IMR-90 (cell line): ENCODE results near the gene ITPR2. TPM values are rescaled to one million over a fixed set of nuclear protein-coding genes. Genes with fewer than 3 reads are reported as not detected.

ENCODE experiments used
- ATAC-seq: fragments of 200-7000 bp; cut with Tn5 transposase; 2 replicates; pipeline ENCODE4 v1.9.1; 2020; ENCODE audit warnings: low read depth, mild to moderate bottlenecking, moderate library complexity
- BruUV-seq: library from RNA; stranded (reverse); fragments of 400-500 nt; replicated peaks from 2 replicates; lab custom pipeline; 2021; lab: Mats Ljungman, UMichigan
- CTCF ChIA-PET: fragments of 300-600 bp; formaldehyde crosslinking; extraction: SDS; loops from one replicate; lab custom pipeline; 2021; ENCODE audit warnings: antibody characterized with exemption; lab: Yijun Ruan, JAX
- POLR2A ChIA-PET: fragments of 300-600 bp; sonication (Branson Sonifier 250); formaldehyde crosslinking; loops from one replicate; lab custom pipeline; 2022; ENCODE audit warnings: antibody characterized with exemption; ENCODE audit not compliant: unreplicated experiment; lab: Charles Lee
- DNase-seq: peaks from one replicate; pipeline ENCODE4 v3.0.0; 2013
- H2AFZ ChIP-seq: replicated peaks from 2 replicates; pipeline ENCODE3; 2013; ENCODE audit warnings: low read length, mild to moderate bottlenecking; ENCODE audit not compliant: poor library complexity
- H2AK5ac ChIP-seq: 2 replicates; pipeline ENCODE4 v1.6.1; 2013; ENCODE audit warnings: low read depth, low read length, inconsistent platforms
- H2AK9ac ChIP-seq: replicated peaks from 2 replicates; pipeline ENCODE3; 2013; ENCODE audit warnings: mild to moderate bottlenecking, low read depth, low read length, moderate library complexity; ENCODE audit not compliant: poor library complexity
- H2BK120ac ChIP-seq: 2 replicates; pipeline ENCODE4 v1.6.1; 2013; ENCODE audit warnings: low read depth, low read length, inconsistent platforms
- H2BK15ac ChIP-seq: 3 replicates; pipeline ENCODE4 v1.6.1; 2013; ENCODE audit warnings: low read depth, low read length, inconsistent platforms
- H2BK20ac ChIP-seq: 2 replicates; pipeline ENCODE4 v1.6.1; 2013; ENCODE audit warnings: low read depth, mild to moderate bottlenecking, inconsistent platforms, low read length, moderate library complexity
- H2BK5ac ChIP-seq: 2 replicates; pipeline ENCODE4 v1.6.1; 2013; ENCODE audit warnings: mild to moderate bottlenecking, low read depth, low read length, inconsistent platforms; ENCODE audit not compliant: poor library complexity, severe bottlenecking
- H3K14ac ChIP-seq: replicated peaks from 2 replicates; pipeline ENCODE4 v1.6.1; 2013; ENCODE audit warnings: low read depth, low read length, inconsistent platforms
- H3K18ac ChIP-seq: 2 replicates; pipeline ENCODE4 v1.6.1; 2013; ENCODE audit warnings: low read depth, low read length, control low read depth
- H3K23ac ChIP-seq: 2 replicates; pipeline ENCODE4 v1.6.1; 2013; ENCODE audit warnings: low read depth, low read length, inconsistent platforms
- H3K27ac ChIP-seq: 2 replicates; pipeline ENCODE4 v1.5.1; 2013; ENCODE audit warnings: mild to moderate bottlenecking, control low read depth, low read length; ENCODE audit not compliant: insufficient read depth
- H3K27me3 ChIP-seq: 2 replicates; pipeline ENCODE4 v1.6.1; 2013; ENCODE audit warnings: low read length; ENCODE audit not compliant: control insufficient read depth, insufficient read depth
- H3K36me3 ChIP-seq: 2 replicates; pipeline ENCODE4 v1.6.1; 2013; ENCODE audit warnings: low read length, mixed read lengths; ENCODE audit not compliant: control insufficient read depth, insufficient read depth
- H3K4ac ChIP-seq: 2 replicates; pipeline ENCODE4 v1.6.1; 2013; ENCODE audit warnings: low read depth, low read length, inconsistent platforms
- H3K4me1 ChIP-seq: 2 replicates; pipeline ENCODE4 v1.6.1; 2013; ENCODE audit warnings: low read length, mixed read lengths; ENCODE audit not compliant: control insufficient read depth, insufficient read depth
- H3K4me2 ChIP-seq: 2 replicates; pipeline ENCODE4 v1.6.1; 2013; ENCODE audit warnings: low read depth, mild to moderate bottlenecking, control low read depth, low read length, moderate library complexity
- H3K4me3 ChIP-seq: 2 replicates; pipeline ENCODE4 v1.5.1; 2013; ENCODE audit warnings: low read depth, mild to moderate bottlenecking, control low read depth, low read length, moderate library complexity; ENCODE audit not compliant: insufficient read depth
- H3K56ac ChIP-seq: 2 replicates; pipeline ENCODE4 v1.6.1; 2013; ENCODE audit warnings: low read length, inconsistent platforms; ENCODE audit not compliant: insufficient read depth; ENCODE audit errors: extremely low read depth
- H3K79me1 ChIP-seq, 2 experiments: 2 replicates each; pipeline ENCODE4 v1.6.1; 2013; ENCODE audit warnings: low read length in 2 of 2, inconsistent platforms in 1 of 2, low read depth in 1 of 2
- H3K9ac ChIP-seq: 2 replicates; pipeline ENCODE4 v1.6.1; 2013; ENCODE audit warnings: low read depth, low read length, control low read depth
- H3K9me1 ChIP-seq: 2 replicates; pipeline ENCODE4 v1.6.1; 2013; ENCODE audit warnings: low read length, inconsistent platforms; ENCODE audit not compliant: insufficient read depth
- H3K9me3 ChIP-seq: 2 replicates; pipeline ENCODE4 v1.6.1; 2013; ENCODE audit warnings: low read length; ENCODE audit not compliant: control insufficient read depth, insufficient read depth
- H4K20me1 ChIP-seq: 2 replicates; pipeline ENCODE4 v1.6.1; 2013; ENCODE audit warnings: low read length, inconsistent platforms; ENCODE audit not compliant: insufficient read depth
- H4K5ac ChIP-seq: 2 replicates; pipeline ENCODE4 v1.6.1; 2013; ENCODE audit warnings: mild to moderate bottlenecking, low read depth, low read length, control low read depth
- H4K8ac ChIP-seq, 2 experiments: 2 replicates each; pipeline ENCODE4 v1.6.1; 2013; ENCODE audit warnings: low read depth in 2 of 2, low read length in 2 of 2, control low read depth in 1 of 2, inconsistent platforms in 1 of 2
- H4K91ac ChIP-seq: 2 replicates; pipeline ENCODE4 v1.6.1; 2013; ENCODE audit warnings: low read depth, low read length, inconsistent platforms; ENCODE audit not compliant: insufficient read depth
- CEBPB ChIP-seq: IDR thresholded peaks from 2 replicates; pipeline ENCODE4 v1.6.1; 2012; ENCODE audit warnings: low read depth, low read length, improper control_type of control experiment
- CHD1 ChIP-seq: IDR thresholded peaks from 2 replicates; pipeline ENCODE4 v1.6.1; 2012; ENCODE audit warnings: low read depth, low read length, improper control_type of control experiment
- CTCF ChIP-seq: conservative IDR thresholded peaks from 2 replicates; pipeline ENCODE4 v1.5.1; 2012; ENCODE audit warnings: mild to moderate bottlenecking, low read depth, low read length, improper control_type of control experiment
- FOS ChIP-seq: fragments of 150-350 bp; IDR thresholded peaks from 2 replicates; pipeline ENCODE4 v1.6.1; 2016; ENCODE audit warnings: low read depth, low read length
- MAZ ChIP-seq: IDR thresholded peaks from 2 replicates; pipeline ENCODE4 v1.6.1; 2012; ENCODE audit warnings: low read depth, mild to moderate bottlenecking, low read length, improper control_type of control experiment, moderate library complexity, borderline replicate concordance
- NFE2L2 ChIP-seq: fragments of 150-350 bp; IDR thresholded peaks from 2 replicates; pipeline ENCODE4 v1.6.1; 2016; ENCODE audit warnings: low read depth, mild to moderate bottlenecking, low read length
- POLR2A ChIP-seq: IDR thresholded peaks from 2 replicates; pipeline ENCODE4 v1.6.1; 2012; ENCODE audit warnings: mild to moderate bottlenecking, low read depth, low read length
- RAD21 ChIP-seq: IDR thresholded peaks from 2 replicates; pipeline ENCODE4 v1.6.1; 2012; ENCODE audit warnings: low read length, improper control_type of control experiment
- RFX5 ChIP-seq: IDR thresholded peaks from 2 replicates; pipeline ENCODE4 v1.8.0; 2012; ENCODE audit warnings: low read depth, mild to moderate bottlenecking, low read length, moderate library complexity
- SMC3 ChIP-seq: fragments of 150-350 bp; IDR thresholded peaks from 2 replicates; pipeline ENCODE4 v1.6.1; 2016; ENCODE audit warnings: low read depth, mild to moderate bottlenecking, antibody characterized with exemption, low read length, moderate library complexity
- USF2 ChIP-seq: fragments of 150-350 bp; IDR thresholded peaks from 2 replicates; pipeline ENCODE4 v1.6.1; 2017; ENCODE audit warnings: mild to moderate bottlenecking, antibody characterized with exemption, low read length, low read depth
- WGBS, 2 experiments: methylation state at CpG; one replicate each; pipeline versions ENCODE4 v1.1.5 to v1.1.7; 2013; ENCODE audit warnings: missing lambda C conversion rate in 2 of 2; ENCODE audit not compliant: insufficient read length in 1 of 2; ENCODE audit errors: extremely low coverage in 2 of 2; 5-methylcytosine and 5-hydroxymethylcytosine counted together
- dilution Hi-C: fragments of 300-500 bp; cut with HindIII; formaldehyde crosslinking; loops from one replicate; pipeline ENCODE4 v1.14.3; 2018; ENCODE audit warnings: low sequenced_read_pairs; ENCODE audit not compliant: unreplicated experiment
- in situ Hi-C: fragments of 300-500 bp; cut with MboI; formaldehyde crosslinking; loops from 3 replicates; pipeline ENCODE4 v1.14.3; 2019; ENCODE audit warnings: low sequenced_read_pairs, inconsistent platforms, mixed read lengths
- intact Hi-C: fragments of 100-400 bp; cut with micrococcal nuclease; formaldehyde crosslinking; loops from 2 replicates; pipeline ENCODE4 v1.10.0; 2022
- polyA plus RNA-seq, 3 experiments: library from polyadenylated mRNA; depleted of rRNA; stranded (reverse); fragments of >200 nt; gene quantifications; 2 replicates each; pipeline ENCODE4 v1.2.3, GENCODE V29; 2012; ENCODE audit warnings: low replicate concordance in 1 of 3
- total RNA-seq: library from RNA; depleted of rRNA; stranded (reverse); fragments of >200 nt; gene quantifications from 2 replicates; pipeline ENCODE4 v1.2.3, GENCODE V29; 2012

ITPR2 gene
- total and polyA plus RNA-seq, 2 of the 4 experiments (the other 2 are of a cell fraction), result 1.2 to 9.0 TPM

DNA sequence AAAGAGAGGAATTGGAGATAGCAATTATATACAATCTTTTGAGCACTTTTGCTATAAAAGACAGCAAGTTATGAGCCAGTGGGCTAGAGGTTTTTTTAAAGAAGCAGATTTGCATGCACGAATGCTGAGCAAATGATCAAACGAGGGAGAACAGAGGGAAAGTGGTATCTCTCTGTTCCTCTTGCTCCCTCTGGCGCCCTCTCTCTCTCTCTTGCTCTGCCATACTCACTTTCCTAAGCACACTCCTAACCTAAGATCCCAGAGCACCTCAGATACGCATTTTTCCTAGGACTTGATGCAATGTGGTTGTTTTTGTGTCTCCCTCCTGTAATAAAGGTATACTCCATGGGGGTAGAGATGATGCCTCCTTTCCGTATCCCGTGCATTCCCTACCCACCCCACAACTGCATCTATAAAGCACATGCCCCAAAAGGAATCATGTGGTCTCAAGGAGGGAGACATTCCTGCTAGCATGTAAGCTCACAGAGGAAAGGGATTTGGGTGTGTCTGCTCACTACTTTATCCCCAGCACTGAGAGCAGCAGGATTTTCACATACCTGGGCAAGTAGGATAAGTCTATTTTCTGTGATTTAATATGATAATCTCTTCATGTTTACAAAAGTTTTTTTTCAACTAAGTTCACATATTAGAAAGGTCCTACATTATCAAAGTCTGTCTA, 367.4 kb downstream of the ITPR2 start:
- Histone ChIP-seq H3K4me3 (no peak overlapping the region), H3K9me3 (no peaks in the 10 kb centered on the region), H3K9me1 (no peaks in the 10 kb centered on the region), H3K36me3 (no peaks in the 10 kb centered on the region), H3K56ac (no peak overlapping the region), H4K8ac (no peak overlapping the region), H3K79me1 (no peaks in the 10 kb centered on the region), H2BK5ac (no peak overlapping the region), H4K20me1 (no peaks in the 10 kb centered on the region), H4K5ac (no peak overlapping the region), H3K4me2 (no peak overlapping the region), H2AFZ (no peak overlapping the region), H2BK15ac (no peak overlapping the region), H4K91ac (no peak overlapping the region), H3K23ac (no peak overlapping the region), H3K18ac (no peak overlapping the region), H3K4me1 (no peaks in the 10 kb centered on the region), H3K14ac (no peak overlapping the region), H2AK5ac (no peak overlapping the region), H2BK120ac (no peak overlapping the region), H3K4ac (no peak overlapping the region), H3K9ac (no peak overlapping the region), H3K27me3 (no peaks in the 10 kb centered on the region), H3K27ac (no peak overlapping the region), H2BK20ac (no peak overlapping the region), H2AK9ac (no peak overlapping the region)
- no peak for ATAC-seq
- in situ Hi-C loops, result no loop called here
- DNase-seq, result no peak
- TF ChIP-seq CHD1, result no peak
- TF ChIP-seq POLR2A, result no peak
- no peak for TF ChIP-seq MAZ
- no peak for TF ChIP-seq CTCF
- no peak for TF ChIP-seq FOS
- no peak for TF ChIP-seq CEBPB
- TF ChIP-seq RAD21, result no peak
- TF ChIP-seq NFE2L2, result no peak
- no peak for TF ChIP-seq SMC3
- no peak for TF ChIP-seq USF2
- no peak for TF ChIP-seq RFX5
- dilution Hi-C loops, result no loop called here
- WGBS, 2 experiments, result no CpG with 5 or more reads among the region's 6 CpGs
- no TSS peak for BruUV-seq
- ChIA-PET CTCF (interaction anchor here (1.5 kb wide), 1 partner anchor 343 kb away, joined by 6 read pairs; no protein-coding TSS in a partner anchor), POLR2A (no interaction called here)
- intact Hi-C loops, result no loop called here
